CD4-positive, alpha-beta T cell treated with Interleukin-10 for 1 hour (primary cell): Measurements from ENCODE around the gene LCORL.
"Not testable (repeated sequence)": the region's sequence is repeated elsewhere in the genome, so short reads cannot be mapped to it uniquely, and the experiment has no call there.

Experiments
- DNase-seq: peaks from one replicate; pipeline ENCODE4 v3.0.0-alpha.2; 2020

Gene LCORL

DNA sequence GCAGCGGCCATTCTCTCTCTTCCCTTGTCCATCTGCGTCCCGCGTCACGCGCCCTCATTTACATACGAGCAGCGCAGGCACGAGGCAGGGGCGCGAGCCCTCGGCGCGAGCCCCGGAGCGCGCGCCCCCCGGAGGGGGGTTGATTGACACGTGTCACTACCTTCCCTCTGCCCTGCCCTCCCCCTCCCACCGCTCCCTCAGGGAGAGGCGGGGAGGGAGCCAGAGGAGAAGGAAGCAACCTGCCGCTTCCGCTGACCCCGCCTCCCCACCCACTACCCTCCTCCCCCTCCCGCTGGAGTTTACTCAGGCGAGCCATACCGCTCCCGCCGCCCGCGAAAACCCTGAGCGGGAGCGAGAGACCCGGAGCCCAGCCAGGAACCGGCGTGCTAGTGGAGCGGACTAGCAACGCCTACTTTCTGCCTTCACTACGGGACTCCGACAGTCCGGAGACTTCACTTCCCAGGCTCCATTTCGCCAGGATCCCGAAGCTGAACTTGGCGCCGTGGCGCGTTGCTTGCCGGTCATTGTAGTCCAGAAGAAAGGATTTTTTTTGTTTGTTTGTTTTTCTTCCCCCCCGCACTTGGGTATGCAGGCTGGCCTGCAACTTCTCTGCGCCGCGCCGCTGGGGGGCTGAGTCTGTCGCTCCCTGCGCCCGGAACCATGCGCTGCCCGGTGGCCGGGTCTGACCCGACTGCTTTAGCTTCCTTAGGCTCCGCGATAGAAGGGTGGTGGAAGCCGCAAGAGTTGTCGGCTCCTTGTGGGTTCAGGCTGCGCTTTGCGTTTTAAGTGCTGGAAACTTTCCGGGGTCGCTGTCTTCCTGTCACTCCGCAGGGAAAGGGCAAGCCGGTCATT, at the start of gene LCORL:
Gene LCORL (minus strand): TSS at position 36 of the 852 bp plus-strand sequence. CDS start 4 bp downstream, at position 32.
- DNase-seq, result peak; percentile 91

DNA sequence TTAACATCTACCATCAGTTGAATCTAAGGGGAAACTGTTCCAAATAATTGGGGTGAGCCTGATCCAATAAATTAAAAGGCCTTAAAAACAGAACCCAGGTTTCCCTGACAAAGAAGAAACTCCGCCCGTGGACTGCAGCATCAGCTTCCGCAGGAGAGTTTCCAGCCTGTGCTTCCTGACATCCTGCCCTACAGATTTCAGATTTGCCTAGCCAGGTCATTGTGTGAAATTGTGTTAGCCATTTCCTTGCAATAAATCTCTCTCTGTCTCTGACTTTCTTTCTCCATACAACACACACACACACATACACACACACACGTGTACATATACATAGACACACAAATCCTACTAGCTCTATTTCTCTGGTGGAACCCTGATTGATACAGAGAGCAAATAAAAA, 48.3 kb upstream of the LCORL start:
- DNase-seq, result no peak

DNA sequence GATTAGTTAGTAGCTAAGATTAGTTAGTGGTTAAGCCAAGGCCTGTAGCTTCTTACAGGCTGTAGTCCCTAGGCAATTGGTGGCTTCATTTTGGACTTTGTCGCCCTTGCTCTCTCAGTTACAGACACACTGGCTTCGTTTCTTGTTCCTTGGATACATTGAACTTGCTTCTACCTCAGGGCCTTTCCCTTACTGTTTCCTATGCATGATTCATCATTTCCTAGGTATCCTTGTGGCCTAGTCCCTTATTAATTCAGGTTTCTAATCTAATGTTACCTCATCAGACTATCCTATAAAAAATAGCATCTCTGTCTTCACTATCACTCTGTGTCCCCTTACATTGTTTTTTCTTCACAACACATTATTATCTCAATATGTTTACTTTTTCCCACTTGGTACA, 45.5 kb upstream of the LCORL start:
- DNase-seq, result no peak

DNA sequence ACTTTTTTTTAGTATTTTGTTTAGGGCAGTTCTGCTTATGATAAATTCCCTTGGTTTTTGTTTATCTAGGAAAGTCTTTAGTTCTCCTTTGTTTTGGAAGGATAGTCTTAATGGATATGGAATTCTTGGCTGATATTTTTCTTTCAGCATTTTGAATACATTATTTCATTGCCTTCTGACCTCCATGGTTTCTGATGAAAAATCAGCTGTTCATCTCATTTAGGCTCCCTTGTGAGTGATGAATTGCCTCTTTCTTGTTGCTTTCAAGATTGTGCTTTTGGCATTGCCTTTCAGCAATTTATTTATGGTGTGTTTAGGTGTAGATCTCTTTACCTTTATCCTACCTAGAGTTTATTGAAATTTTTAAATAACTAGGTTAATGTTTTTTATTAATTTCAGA, 41.5 kb upstream of the LCORL start:
- no peak for DNase-seq

DNA sequence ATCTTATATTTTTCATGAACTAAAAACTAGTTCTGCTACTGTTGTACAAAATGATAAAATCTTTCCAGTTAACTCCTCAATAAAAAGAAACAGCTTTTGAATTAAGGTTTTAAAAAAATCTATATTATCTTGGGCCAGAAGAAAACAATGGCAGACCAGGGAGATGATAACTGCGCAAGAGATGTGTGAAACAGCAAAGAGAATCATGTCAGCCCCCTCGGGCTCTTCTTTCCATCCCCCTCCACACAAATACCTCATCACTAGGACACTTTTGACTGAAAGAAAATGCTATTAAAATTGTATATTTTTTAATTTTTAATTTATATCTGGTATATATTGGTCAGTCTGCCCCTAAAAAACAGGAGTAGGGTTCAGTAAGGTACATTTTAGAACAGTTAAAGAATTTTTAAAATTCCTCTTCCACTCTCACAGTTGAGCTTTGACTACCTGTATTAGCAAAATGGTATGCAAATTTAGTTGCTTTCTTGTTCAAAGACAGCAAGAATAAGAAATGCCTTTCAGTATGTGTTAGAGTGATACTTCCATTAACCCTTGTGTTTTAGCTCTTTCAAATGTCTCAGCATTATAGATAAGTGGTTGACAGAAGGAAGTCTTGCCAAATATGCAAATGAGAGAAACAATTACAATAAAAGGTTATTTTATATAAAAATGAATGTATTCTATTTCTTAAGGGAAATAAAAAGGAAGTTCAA, 36.4 kb upstream of the LCORL start:
- DNase-seq, result no peak

DNA sequence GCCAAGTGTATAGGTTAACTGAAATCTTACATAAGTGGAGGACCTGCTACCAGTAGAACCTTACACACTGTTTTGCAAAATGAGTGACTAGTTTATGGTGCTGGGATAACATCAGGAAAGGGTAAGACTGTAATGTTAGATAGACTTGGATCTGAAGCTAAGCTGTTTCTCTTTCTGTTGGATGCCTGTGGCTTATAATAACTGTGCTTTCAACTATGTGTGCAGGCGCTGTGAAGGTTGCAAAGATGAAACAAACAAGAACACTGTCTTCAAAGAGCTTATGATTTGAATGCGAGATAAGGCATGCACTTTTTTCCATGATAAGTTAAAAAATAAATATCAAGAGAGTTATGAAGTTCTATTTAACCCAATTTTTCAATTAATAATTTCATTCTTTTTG, 34.5 kb upstream of the LCORL start:
- DNase-seq, result no peak

DNA sequence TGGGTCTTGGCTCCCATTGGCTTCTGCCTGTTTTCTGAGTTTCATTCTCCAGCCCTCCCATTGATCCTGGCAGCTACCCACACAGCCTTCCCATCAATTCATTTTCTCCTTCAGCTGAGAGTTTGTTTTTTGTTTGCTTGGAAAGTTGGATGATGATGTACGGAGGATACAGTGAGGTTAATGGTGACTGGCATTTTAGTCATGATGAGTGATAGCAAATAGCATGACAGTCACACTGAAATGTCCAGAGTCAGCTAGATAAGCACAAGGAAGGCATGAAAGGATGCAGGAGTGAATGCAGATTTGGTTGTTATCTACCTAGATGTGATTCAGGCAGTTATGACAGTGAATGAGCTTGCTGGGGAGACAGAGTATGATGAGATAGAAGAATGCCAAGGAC, 30.6 kb upstream of the LCORL start:
- DNase-seq, result no peak

DNA sequence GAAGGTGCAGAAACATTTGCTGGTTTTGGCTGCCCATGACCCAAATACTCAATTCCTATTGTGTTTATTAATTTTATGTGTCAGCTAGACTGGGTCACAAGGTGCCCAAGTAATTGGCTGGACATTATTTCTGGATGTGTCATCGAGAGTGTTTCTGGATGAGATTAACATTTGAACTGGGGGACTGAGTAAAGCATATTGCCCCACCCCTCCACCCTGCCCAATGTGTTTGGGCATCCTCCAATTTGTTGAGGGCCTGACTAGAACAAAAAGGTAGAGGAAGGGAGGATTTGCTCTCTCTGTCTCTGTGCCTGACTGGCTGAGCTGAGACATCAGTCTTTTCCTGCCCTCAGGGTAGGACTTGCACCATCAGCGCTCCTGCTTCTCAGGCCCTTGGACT, 29.7 kb upstream of the LCORL start:
- DNase-seq, result no peak

DNA sequence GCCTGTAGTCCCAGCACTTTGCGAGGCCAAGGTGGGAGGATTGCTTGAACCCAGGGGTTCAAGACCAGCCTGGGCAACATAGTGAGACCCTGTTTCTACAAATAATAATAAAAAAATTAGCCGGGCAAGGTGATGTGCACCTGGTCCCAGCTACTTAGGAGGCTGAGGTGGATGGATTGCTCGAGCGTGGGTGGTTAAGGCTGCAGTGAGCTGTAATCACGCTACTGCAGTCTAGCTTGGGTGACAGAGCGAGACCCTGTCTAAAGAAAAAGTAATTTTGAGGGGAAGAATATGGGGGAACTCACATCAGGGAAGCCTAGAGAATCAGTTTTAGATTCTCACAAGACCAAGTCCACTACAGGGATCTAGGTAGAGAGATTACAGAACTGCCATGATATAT, 28.9 kb upstream of the LCORL start:
- DNase-seq, result no peak

DNA sequence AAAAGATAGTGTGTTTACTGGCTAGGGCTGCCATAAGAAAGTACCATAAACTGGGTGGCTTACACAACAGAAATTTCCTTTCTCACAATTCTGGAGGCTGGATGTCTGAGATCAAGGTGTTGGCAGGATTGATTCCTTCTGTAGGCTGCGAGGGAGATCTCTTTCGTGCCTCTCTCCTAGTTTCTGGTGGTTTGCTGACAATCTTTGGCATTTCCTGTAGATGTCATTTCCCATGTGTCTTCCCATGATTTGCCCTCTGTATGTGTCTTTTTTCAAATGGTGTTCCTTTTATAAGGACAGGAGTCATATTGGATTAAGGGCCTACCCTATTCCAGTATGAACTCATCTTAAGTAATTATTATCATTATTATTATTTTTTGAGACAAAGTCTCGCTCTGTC, 27.9 kb upstream of the LCORL start:
- DNase-seq, result no peak

DNA sequence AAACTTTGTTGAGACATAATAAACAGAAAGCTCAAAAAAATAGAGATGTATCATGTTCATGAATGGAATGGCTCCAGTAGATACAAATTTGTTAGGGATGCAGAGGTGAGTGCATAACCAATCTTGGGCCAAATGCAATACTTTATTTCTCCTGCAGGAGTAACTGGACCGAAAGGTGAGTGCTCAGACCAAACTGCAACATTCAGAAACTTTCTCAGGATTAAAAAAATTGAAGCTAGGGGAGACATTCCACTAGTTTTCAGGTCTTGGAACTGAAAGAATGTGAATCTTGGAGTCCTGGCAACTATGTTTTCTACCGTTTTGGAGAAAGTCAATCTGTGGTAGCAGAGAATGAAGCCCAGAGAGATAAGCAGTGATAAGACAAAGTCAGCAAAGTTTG, 21.2 kb upstream of the LCORL start:
- DNase-seq, result no peak

DNA sequence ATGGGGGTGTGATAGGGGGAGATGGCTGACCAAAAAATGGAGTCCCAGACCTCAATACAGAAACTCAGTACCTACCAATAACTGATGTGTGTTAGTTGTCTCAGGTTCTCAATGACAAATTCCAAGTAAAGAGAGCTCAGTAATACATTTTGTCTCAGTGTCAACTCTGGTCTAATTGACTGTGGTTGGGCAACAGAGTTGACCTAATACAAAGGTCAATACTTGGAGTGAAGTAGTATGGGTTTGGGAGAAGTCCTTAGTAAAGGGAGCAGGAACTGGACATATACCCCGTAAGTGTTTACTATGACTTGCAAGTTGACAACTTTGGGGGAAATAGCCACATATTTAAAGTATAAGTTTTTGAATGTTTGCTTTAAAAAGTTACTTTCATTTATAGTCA, 20.5 kb upstream of the LCORL start:
- no peak for DNase-seq

DNA sequence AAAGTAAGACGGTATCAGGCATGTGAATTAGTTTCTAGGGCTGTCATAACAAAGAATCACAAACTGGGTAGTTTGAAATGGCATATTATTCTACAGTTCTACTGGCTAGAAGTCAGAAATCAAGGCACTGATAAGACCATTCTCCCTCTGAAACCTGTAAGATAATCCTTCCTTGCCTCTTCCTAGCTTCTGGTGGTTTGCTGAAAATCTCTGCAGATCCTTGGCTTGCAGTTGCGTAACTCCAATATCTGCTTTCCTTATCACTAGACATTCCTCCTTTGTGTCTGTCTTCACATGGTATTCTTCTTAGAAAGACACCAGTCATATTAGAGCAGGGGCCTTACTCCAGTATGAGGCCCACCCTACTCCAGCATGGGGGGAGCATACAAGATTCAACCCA, 19.6 kb upstream of the LCORL start:
- no peak for DNase-seq

DNA sequence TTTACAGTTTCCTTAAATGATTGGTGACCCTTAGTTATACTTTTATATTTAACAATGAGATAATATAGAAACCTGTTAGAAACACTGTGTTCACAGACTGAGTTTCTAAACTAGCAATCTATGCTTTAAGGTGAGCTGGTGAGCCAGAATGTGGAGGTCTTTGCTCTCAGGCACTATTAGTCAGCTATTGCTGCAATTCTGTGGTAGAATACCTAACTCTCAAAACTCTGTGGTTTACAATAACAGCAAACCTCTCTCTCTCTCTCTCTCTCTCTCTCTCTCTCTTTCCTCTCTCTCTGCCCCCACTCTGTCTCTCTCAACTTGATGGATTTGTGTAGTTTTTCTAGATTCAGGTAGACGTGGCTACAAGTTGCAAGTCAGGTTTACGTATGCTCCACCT, 17.6 kb upstream of the LCORL start:
- DNase-seq, result no peak

DNA sequence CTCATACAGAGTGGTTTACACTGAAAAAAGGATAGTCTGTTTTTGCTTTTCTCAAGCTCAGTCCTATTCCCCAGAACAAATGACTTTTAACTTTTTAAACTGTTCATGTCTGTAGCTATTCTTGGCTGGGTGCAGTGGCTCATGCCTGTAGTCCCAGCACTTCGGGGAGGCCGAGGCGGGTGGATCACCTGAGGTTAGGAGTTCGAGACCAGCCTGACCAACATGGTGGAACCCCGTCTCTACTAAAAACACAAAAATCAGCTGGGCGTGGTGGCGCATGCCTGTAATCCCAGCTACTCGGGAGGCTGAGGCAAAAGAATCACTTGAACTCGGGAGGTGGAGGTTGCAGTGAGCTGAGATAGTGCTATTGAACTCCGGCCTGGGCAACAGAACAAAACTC, 14.8 kb upstream of the LCORL start:
- DNase-seq, result not testable (repeated sequence)

DNA sequence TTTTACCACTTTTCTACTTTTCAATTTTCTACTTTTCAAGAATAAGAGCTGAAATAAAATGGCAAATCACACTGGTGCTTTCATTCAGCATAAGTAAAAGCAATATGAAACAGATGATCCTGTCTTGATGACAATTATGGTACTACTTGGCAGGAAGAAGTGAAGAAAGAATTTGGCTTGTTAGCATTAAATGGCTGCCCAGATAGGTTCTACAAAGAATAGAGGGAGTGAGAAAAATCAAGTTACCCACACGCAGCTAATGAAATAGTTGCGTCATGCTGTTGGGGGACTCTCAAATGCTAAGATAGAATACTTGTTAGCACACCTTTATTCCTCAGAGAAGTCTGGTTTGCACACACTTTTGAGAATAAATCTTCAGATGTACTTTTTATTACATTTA, 12.5 kb upstream of the LCORL start:
- DNase-seq, result no peak

DNA sequence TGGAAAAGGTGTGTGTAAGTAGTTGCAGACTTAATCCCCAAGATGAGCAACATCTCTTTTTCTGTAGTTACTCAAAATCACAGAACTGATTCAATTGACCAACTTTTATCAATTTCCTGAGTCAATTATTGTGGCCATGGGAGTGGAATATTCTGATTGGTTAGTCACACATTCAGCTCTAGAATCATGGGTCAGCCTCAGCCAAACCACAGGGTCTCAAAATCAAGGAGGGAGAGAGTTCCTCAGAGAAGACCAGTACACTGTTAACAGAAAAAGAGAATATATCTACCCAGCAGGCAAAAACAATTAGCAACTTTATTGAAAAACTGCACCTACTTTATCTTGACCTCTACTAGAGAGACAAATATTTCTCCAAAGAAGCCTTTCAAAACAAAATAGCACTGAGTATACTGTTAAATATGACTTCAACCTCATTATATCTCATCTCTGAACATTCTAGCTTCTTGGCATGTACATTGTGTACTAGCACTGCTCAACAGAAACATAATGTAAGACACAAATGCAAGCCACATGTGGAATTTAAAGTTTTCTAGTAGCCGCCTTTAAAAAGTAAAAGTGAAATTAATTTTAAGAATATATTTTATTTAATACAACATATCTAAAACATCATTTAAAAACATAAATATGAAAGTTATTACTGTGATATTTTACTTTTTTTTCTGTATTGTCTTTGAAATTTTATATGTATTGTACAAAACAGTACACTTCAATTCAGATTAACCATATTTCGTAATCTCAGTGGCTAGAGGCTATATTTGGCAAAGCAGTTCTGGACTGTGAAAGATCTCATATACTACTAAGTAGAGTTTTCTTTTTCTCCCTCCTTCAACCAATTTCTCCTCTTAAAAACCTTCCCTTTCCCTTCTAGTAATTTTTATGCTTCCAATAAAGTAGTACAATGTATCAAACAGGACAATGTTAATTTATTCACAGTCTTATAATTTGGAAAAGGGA, 11.8 kb upstream of the LCORL start:
- no peak for DNase-seq

DNA sequence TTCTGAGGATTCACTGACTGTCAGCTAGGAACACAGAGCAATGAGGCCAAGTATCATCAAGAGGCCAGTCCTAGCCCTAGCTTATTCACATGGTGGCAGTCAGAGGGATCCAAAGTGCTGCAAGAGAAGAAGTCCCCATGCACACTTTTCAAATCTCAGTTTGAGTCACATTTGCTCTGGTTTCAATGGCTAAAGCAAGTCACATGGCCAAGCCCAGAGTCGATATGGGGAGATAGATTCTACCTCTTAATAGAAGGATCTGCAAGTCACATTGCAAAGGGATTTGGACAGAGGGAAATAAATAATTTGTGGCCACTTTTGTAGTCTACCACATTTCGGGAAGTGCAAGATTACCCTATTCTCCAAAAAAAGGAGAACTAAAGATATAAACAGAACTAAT, 3.7 kb upstream of the LCORL start:
- DNase-seq, result no peak

DNA sequence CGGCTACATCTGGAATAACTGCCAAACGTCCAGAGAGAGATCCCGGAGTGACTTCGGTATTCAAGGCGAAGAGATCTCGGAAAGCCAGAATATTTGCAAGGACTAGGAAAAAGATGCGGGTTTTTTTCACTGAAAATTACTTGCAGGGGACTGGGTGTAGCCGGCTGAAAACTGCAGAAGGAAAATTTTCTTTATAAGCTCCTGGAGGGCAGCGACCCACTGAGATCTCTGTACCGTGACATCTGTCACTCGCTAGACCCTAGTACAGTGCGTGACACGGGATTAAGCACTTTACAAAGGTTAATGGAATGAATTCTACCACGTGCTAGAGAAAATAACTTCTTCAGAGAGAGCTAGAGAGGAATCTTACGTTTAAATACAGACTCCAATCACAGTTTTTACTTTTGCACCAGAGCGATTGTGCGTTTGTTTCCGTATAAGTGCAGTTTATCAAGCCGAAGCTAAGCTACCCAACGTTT, 1.1 kb upstream of the LCORL start:
- no peak for DNase-seq

DNA sequence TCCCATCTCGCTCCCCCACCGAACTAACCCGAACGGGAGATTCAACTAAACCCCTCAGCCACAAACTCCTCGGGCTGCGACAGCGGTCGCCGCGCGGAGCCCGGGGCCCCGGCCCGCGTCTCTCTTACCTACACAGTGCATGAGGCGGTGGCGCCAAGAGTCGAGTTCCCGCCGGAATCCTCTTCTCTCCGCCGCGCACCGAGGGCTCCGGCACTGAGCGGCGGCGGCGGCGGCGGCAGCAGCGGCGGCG, 160 bp downstream of the LCORL start:
- DNase-seq, result no peak

DNA sequence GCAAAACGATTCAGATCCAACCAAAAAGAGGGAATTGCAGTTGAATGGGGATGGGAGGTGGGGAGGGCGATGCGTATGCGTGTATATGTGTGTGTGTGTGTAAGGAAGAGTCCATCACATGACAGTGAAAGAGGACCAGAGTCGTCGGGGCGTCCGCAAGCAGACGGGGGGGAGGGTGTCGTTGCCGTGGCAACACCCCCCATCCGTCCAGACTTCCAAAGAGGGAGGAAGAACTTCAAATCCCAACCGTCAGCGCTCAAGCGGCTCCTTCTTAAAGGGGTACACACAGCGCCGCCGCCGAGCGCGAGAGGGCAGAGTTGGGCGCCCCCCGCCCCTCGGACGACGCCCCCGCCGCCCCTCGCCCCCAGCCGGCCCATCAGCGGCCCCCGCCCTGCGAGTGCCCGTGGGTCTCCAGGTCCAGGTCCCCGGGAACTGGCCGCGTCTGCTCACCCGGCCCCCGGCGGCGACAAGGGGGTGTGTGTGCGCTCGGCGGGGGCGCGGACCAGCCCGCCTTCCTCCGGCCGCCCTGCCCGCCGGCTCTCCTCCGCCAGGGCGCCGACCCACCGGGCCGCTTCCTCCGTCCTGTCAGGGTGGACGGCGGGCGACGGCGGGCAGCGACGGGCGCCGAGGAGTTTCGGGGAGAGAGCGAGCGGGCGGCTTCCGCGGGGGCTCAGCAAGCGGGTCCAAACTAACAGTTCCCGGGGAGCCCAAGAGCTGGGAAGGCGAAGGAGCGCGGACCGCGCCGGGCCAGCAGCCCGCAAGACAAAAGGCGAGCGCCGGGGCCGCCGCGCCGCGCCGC, 685 bp downstream of the LCORL start:
- DNase-seq, result peak; percentile 62

DNA sequence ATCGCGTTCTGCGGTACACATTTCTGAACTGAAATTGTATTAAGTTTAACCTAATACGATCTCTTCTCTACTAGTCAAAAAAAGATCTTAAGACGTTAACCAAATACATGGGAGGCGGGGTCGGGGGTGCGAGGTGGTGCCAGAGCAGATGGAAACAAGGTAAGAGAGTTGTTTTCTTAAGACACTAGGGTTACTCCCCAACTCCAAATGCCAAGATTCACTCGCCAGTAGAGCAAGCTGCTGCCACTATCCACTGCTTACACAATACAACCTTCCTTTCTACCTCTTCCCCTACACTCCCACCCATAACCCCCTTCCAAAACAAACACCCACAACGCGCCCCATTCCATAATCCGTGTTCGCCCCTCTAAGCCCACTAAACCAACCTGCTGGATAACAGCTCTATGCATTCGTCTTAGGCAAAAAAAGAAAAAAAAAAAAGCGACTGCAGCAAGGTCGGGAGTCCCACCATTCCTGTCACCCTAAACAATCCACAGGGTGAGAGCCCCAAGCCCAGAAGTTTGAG, 1.3 kb downstream of the LCORL start:
- peak; percentile 8 for DNase-seq
